Kidney (tissue), 22 donors: Measurements from ENCODE around the gene ANAPC16. TPM values are rescaled to one million over a fixed set of nuclear protein-coding genes. Genes with fewer than 3 reads are reported as not detected.

ENCODE experiments used
- DNase-seq, 5 donors: peaks; one replicate each; pipeline ENCODE4 v3.0.0-alpha.2; 2013 to 2020
- FAIRE-seq: peaks from 2 replicates; lab custom pipeline; 2012; peaks lifted over from hg19 to GRCh38; lab: Jason Lieb, UNC
- H3K27ac ChIP-seq, 2 donors: one replicate each; pipeline ENCODE4 v1.7.0; 2013; ENCODE audit warnings: low read depth in 2 of 2, low read length in 2 of 2, inconsistent platforms in 1 of 2
- H3K27me3 ChIP-seq: one replicate; pipeline ENCODE4 v1.7.1; 2013; ENCODE audit warnings: low read length, inconsistent platforms; ENCODE audit not compliant: control insufficient read depth, insufficient read depth
- H3K36me3 ChIP-seq, 3 donors: one replicate each; pipeline versions ENCODE4 v1.7.0 to v1.7.1; 2013; ENCODE audit warnings: low read length in 3 of 3, control low read depth in 1 of 3, inconsistent platforms in 1 of 3; ENCODE audit not compliant: insufficient read depth in 3 of 3, control insufficient read depth in 2 of 3
- H3K4me1 ChIP-seq, 3 donors: one replicate each; pipeline versions ENCODE4 v1.7.0 to v1.7.1; 2013; ENCODE audit warnings: low read length in 3 of 3, inconsistent platforms in 1 of 3, low read depth in 1 of 3; ENCODE audit not compliant: control insufficient read depth in 2 of 3, insufficient read depth in 2 of 3
- H3K4me3 ChIP-seq, 3 donors: one replicate each; pipeline versions ENCODE4 v1.7.0 to v1.8.1; 2013; ENCODE audit warnings: low read length in 3 of 3, control low read depth in 1 of 3, inconsistent platforms in 1 of 3
- H3K9ac ChIP-seq, 3 donors: one replicate each; pipeline versions ENCODE4 v1.7.0 to v1.7.1; 2013; ENCODE audit warnings: low read length in 3 of 3, control low read depth in 1 of 3, inconsistent platforms in 1 of 3
- H3K9me3 ChIP-seq, 3 donors: one replicate each; pipeline versions ENCODE4 v1.7.0 to v1.7.1; 2013; ENCODE audit warnings: low read length in 3 of 3, control low read depth in 1 of 3, inconsistent platforms in 1 of 3; ENCODE audit not compliant: control insufficient read depth in 2 of 3, insufficient read depth in 1 of 3
- intact Hi-C: fragments of 100-400 bp; cut with DNase I; formaldehyde crosslinking; loops from one replicate; pipeline ENCODE4 v1.11.1; 2022
- long read RNA-seq, 10 donors: library from polyadenylated mRNA in 1 of 10; unstranded in 1 of 10; transcript quantifications; one replicate each; pipeline ENCODE4 v2.0.0 and lab custom pipeline, GENCODE V29; 2021 to 2026
- polyA plus RNA-seq: library from polyadenylated mRNA; stranded (reverse); fragments of 350-450 nt; fragmentation: Illumina TruSeq; extraction: RNeasy Lipid Tissue Mini Kit (QIAGEN cat#74804); gene quantifications from one replicate; pipeline ENCODE4 v1.2.3, GENCODE V29; 2014; ENCODE audit warnings: low read depth, low replicate concordance; ENCODE audit not compliant: insufficient read depth
- total RNA-seq: library from RNA; stranded (reverse); fragmentation: NEBNext Ultra II Directional; extraction: Animal tissue kit (Norgen Biotek cat#: 25700); gene quantifications from one replicate; pipeline ENCODE4 v1.2.1, GENCODE V29; 2021
- TF ChIP-seq, protein P1 (sequence below): IDR thresholded peaks from 3 replicates; pipeline ENCODE4 v1.5.1; 2012; ENCODE audit warnings: mild to moderate bottlenecking, moderate library complexity, borderline replicate concordance; ENCODE audit not compliant: insufficient read depth; ENCODE audit errors: extremely low read depth
- donor health status: control.
- donor health status: control.
- donor health status: control.
- donor health status: control.
- donor health status: control.
- donor health status: DM: yes; HTN: yes; CAD: no.
- donor health status: Normal renal cell carcinoma (clear cell type).

ANAPC16 gene
- total RNA-seq (132 TPM), polyA plus RNA-seq (210 TPM)
- long read RNA-seq, donor 1, transcript ANAPC16-202 (3 exons, 1,828 nt), result minor isoform, 8 of 97 reads
- long read RNA-seq, donor 1, transcript ANAPC16-201 (4 exons, 3,195 nt), result major isoform, 33 of 97 reads
- long read RNA-seq, donor 1, transcript ANAPC16-203 (3 exons, 734 nt), result minor isoform, 7 of 97 reads
- long read RNA-seq, donor 1, partial matches to known transcripts, result 20 of 97 reads
- long read RNA-seq, donor 1, other reads (novel, unspliced or antisense), result 28 of 97 reads
- long read RNA-seq, donor 2, transcript ANAPC16-201 (4 exons, 3,195 nt), result major isoform, 42 of 165 reads
- long read RNA-seq, donor 2, transcript ANAPC16-203 (3 exons, 734 nt), result minor isoform, 9 of 165 reads
- long read RNA-seq, donor 2, partial matches to known transcripts, result 80 of 165 reads
- long read RNA-seq, donor 2, other reads (novel, unspliced or antisense), result 29 of 165 reads
- long read RNA-seq, donor 3, transcript ANAPC16-202 (3 exons, 1,828 nt), result minor isoform, 6 of 141 reads
- long read RNA-seq, donor 3, transcript ANAPC16-201 (4 exons, 3,195 nt), result major isoform, 43 of 141 reads
- long read RNA-seq, donor 3, transcript ANAPC16-203 (3 exons, 734 nt), result minor isoform, 12 of 141 reads
- long read RNA-seq, donor 3, partial matches to known transcripts, result 34 of 141 reads
- long read RNA-seq, donor 3, other reads (novel, unspliced or antisense), result 44 of 141 reads
- long read RNA-seq, donor 4, transcript ANAPC16-201 (4 exons, 3,195 nt), result major isoform, 30 of 103 reads
- long read RNA-seq, donor 4, transcript ANAPC16-203 (3 exons, 734 nt), result minor isoform, 6 of 103 reads
- long read RNA-seq, donor 4, partial matches to known transcripts, result 22 of 103 reads
- long read RNA-seq, donor 4, other reads (novel, unspliced or antisense), result 39 of 103 reads
- long read RNA-seq, donor 5, partial matches to known transcripts, result 0 of 6 reads
- long read RNA-seq, donor 5, other reads (novel, unspliced or antisense), result 0 of 6 reads
- long read RNA-seq, donor 6, transcript ANAPC16-201 (4 exons, 3,195 nt), result major isoform, 93 of 328 reads
- long read RNA-seq, donor 6, transcript ANAPC16-202 (3 exons, 1,828 nt), result minor isoform, 7 of 328 reads
- long read RNA-seq, donor 6, transcript ANAPC16-203 (3 exons, 734 nt), result minor isoform, 19 of 328 reads
- long read RNA-seq, donor 6, partial matches to known transcripts, result 148 of 328 reads
- long read RNA-seq, donor 6, other reads (novel, unspliced or antisense), result 59 of 328 reads
- long read RNA-seq, donor 7, transcript ANAPC16-205 (5 exons, 3,567 nt), result minor isoform, 18 of 181 reads
- long read RNA-seq, donor 7, transcript ANAPC16-201 (4 exons, 3,195 nt), result major isoform, 46 of 181 reads
- long read RNA-seq, donor 7, transcript ANAPC16-203 (3 exons, 734 nt), result minor isoform, 6 of 181 reads
- long read RNA-seq, donor 7, partial matches to known transcripts, result 28 of 181 reads
- long read RNA-seq, donor 7, other reads (novel, unspliced or antisense), result 83 of 181 reads
- long read RNA-seq, donor 8, transcript ANAPC16-201 (4 exons, 3,195 nt), result major isoform, 41 of 102 reads
- long read RNA-seq, donor 8, transcript ANAPC16-203 (3 exons, 734 nt), result minor isoform, 10 of 102 reads
- long read RNA-seq, donor 8, partial matches to known transcripts, result 7 of 102 reads
- long read RNA-seq, donor 8, other reads (novel, unspliced or antisense), result 42 of 102 reads
- long read RNA-seq, donor 9, transcript ANAPC16-201 (4 exons, 3,195 nt), result major isoform, 25 of 67 reads
- long read RNA-seq, donor 9, transcript ANAPC16-203 (3 exons, 734 nt), result minor isoform, 6 of 67 reads
- long read RNA-seq, donor 9, partial matches to known transcripts, result 9 of 67 reads
- long read RNA-seq, donor 9, other reads (novel, unspliced or antisense), result 25 of 67 reads
- long read RNA-seq, donor 10, transcript ANAPC16-203 (3 exons, 734 nt), result minor isoform, 6 of 73 reads
- long read RNA-seq, donor 10, transcript ANAPC16-201 (4 exons, 3,195 nt), result major isoform, 32 of 73 reads
- long read RNA-seq, donor 10, partial matches to known transcripts, result 14 of 73 reads
- long read RNA-seq, donor 10, other reads (novel, unspliced or antisense), result 15 of 73 reads

GRCh38 chr10:72215611-72216549 is at the start of gene ANAPC16, which contains the start of gene ASCC1:
Gene ANAPC16 (plus strand): TSS chr10:72216012. CDS start chr10:72223915, 7,903 bp downstream.
Gene ASCC1 (minus strand): TSS chr10:72216276. CDS start chr10:72213298, 2,978 bp downstream.
- Histone ChIP-seq H3K9me3 (no peaks in the 10 kb centered on the region), H3K4me3 (peak within 1 kb of the TSS; percentile 88 to 99 (median 94)), H3K27ac (peak within 1 kb of the TSS; percentile 97 to 99), H3K9ac (peak within 1 kb of the TSS; percentile 90 to 100 (median 97)), H3K36me3 (peaks cover 0 to 10% (median 1%) of the 10 kb centered on the region in 3 donors), H3K4me1 (peaks cover 2 to 19% (median 6%) of the 10 kb centered on the region in 3 donors), H3K27me3 (no peaks in the 10 kb centered on the region)
- FAIRE-seq (no peak), DNase-seq (peak; percentile 96 to 98 (median 98))
- intact Hi-C loops, result no loop called here
- TF ChIP-seq, protein P1, sequence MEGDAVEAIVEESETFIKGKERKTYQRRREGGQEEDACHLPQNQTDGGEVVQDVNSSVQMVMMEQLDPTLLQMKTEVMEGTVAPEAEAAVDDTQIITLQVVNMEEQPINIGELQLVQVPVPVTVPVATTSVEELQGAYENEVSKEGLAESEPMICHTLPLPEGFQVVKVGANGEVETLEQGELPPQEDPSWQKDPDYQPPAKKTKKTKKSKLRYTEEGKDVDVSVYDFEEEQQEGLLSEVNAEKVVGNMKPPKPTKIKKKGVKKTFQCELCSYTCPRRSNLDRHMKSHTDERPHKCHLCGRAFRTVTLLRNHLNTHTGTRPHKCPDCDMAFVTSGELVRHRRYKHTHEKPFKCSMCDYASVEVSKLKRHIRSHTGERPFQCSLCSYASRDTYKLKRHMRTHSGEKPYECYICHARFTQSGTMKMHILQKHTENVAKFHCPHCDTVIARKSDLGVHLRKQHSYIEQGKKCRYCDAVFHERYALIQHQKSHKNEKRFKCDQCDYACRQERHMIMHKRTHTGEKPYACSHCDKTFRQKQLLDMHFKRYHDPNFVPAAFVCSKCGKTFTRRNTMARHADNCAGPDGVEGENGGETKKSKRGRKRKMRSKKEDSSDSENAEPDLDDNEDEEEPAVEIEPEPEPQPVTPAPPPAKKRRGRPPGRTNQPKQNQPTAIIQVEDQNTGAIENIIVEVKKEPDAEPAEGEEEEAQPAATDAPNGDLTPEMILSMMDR, result no peak

GRCh38 chr10:72167118-72167517 is 48.7 kb upstream of the ANAPC16 start:
- no peaks in the 10 kb centered on the region for H3K9me3 ChIP-seq
- TF ChIP-seq, protein P1, result no peak
- no peaks in the 10 kb centered on the region for H3K4me1 ChIP-seq
- DNase-seq (no peak), FAIRE-seq (no peak)
- H3K4me3 ChIP-seq, result no peak overlapping the region
- no peaks in the 10 kb centered on the region for H3K36me3 ChIP-seq
- intact Hi-C loops, result no loop called here
- H3K9ac ChIP-seq, result no peak overlapping the region
- H3K27ac ChIP-seq, result no peak overlapping the region
- H3K27me3 ChIP-seq, result no peaks in the 10 kb centered on the region
